Measurements from ENCODE around the gene HHAT.
"Not testable (repeated sequence)": the region's sequence is repeated elsewhere in the genome, so short reads cannot be mapped to it uniquely, and the experiment has no call there.

The HHAT gene

DNA sequence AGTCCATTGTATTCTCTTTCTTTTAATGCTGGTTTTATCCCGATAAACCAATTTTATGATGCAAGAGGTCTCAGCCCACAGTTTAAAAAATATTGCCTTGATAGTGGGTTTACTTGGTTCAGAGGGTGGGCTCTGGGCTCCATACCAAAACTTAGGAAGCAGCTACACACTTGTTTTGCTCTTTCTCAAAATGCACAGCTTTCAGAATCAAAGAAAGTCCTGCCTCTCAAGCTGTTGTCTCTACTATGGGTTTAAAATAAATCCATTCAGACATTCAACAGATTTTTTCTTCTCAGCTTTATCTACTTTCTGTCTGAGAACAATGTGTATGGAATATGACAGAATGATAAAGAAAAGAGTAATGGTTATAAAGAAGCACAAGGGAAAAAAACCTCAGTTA lies 14.8 kb upstream of the HHAT start:
- DNase-seq (ENCODE audit: low spot score) = no peak

GRCh38 chr1:210315529-210315928 lies 13.2 kb upstream of the HHAT start:
- no peak for DNase-seq (ENCODE audit: low spot score)

DNA sequence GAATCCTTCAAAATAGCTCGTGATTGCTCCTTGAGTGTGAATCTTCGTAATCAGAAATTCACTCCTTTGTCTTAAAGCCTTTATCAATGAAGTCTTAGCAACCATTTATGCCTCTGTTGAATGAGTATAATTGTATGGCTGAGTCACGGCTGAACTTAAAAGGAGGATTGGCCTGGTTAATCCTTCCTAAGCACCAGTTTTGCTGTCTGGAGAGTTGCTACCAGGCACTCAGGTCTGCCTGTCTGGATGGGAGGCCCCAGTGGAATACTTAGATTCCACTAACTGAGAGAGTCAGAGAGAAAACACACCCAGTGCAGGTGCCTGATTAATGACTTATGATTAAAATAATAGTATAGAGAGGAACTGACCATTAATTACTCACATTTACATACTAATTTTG lies 7.6 kb upstream of the HHAT start:
- no peak for DNase-seq (ENCODE audit: low spot score)

GRCh38 chr1:210321552-210321951 lies 7.2 kb upstream of the HHAT start:
- no peak for DNase-seq (ENCODE audit: low spot score)

DNA sequence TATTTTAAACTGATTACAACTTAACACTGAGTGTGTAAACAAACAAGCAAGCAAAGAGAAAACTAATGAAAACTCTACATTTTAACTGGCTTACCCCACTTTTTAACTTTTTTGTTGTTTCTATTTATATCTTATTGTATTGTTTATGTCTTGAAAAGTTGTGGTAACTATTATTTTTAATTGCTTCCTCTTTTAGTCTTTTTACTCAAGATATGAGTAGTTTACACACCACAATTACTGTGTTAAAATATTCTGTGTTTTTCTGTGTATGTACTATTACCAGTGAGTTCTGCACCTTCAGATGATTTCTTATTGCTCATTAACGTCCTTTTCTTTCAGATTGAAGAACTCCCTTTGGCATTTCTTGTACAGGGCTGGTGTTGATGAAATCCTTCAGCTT lies 4.7 kb upstream of the HHAT start:
- no peak for DNase-seq (ENCODE audit: low spot score)

DNA sequence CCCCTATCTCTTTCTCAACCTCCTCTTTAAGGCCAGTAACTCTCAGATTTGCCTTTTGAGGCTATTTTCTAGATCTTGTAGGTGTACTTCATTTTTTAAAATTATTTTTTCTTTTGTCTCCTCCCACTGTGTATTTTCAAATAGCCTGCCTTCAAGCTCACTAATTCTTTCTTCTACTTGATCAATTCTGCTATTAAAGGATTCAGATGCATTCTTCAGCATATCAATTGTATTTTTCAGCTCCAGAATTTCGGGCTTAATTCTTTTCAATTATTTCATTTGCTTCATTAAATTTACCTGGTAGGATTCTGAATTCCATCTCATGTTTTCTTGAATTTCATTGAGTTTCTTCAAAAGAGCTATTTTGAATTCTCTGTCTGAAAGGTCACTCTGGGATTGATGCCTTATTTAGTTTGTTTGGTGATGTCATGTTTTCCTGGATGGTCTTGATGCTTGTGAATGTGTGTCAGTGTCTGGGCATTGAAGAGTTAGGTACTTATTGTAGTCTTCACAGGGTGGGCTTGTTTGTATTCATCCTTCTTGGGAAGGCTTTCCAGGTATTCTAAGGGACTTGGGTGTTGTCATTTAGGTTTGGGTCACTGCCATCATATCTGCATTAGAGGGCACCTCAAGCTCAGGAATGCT lies 3.6 kb upstream of the HHAT start:
- DNase-seq (ENCODE audit: low spot score) = no peak

GRCh38 chr1:210328032-210328745 lies 513 bp upstream of the HHAT start:
- DNase-seq (ENCODE audit: low spot score) = no peak

GRCh38 chr1:210330279-210330866 lies 1.7 kb downstream of the HHAT start:
- no peak for DNase-seq (ENCODE audit: low spot score)

DNA sequence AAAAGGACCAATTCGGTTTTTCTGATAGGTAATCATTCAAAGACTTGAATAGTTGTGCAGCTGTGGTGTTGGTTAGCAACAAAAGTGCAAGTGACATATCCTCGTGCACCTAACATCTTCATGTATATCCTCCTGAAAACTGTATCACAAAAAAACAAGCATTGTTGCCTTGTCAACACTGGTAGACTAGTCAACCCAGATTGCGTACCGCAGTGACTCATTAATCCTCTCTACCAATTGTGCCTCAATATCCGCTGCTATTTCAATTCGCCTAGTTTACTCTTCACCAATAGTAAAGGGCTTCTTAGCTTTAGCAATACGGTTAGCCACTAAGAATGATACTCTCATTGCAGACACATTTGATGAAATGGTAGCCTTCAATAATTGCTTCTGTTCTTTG lies 3.5 kb downstream of the HHAT start:
- peak; percentile 81 for DNase-seq (ENCODE audit: low spot score)

GRCh38 chr1:210332719-210333398 lies 4.2 kb downstream of the HHAT start:
- peak; percentile 83 for DNase-seq (ENCODE audit: low spot score)

- DNase-seq (ENCODE audit: low spot score) = no peak
These were observed 6.3 kb downstream of the HHAT start for GRCh38 chr1:210335001-210335400.

- no peak for DNase-seq (ENCODE audit: low spot score)
These were observed 7.7 kb downstream of the HHAT start for GRCh38 chr1:210336362-210336761.

- DNase-seq (ENCODE audit: low spot score) = no peak
These were observed 10.8 kb downstream of the HHAT start for GRCh38 chr1:210339500-210339899.

GRCh38 chr1:210340311-210340710 lies 11.6 kb downstream of the HHAT start:
- no peak for DNase-seq (ENCODE audit: low spot score)

- peak; percentile 56 for DNase-seq (ENCODE audit: low spot score)
These were observed 12.1 kb downstream of the HHAT start for GRCh38 chr1:210340841-210341240.

DNA sequence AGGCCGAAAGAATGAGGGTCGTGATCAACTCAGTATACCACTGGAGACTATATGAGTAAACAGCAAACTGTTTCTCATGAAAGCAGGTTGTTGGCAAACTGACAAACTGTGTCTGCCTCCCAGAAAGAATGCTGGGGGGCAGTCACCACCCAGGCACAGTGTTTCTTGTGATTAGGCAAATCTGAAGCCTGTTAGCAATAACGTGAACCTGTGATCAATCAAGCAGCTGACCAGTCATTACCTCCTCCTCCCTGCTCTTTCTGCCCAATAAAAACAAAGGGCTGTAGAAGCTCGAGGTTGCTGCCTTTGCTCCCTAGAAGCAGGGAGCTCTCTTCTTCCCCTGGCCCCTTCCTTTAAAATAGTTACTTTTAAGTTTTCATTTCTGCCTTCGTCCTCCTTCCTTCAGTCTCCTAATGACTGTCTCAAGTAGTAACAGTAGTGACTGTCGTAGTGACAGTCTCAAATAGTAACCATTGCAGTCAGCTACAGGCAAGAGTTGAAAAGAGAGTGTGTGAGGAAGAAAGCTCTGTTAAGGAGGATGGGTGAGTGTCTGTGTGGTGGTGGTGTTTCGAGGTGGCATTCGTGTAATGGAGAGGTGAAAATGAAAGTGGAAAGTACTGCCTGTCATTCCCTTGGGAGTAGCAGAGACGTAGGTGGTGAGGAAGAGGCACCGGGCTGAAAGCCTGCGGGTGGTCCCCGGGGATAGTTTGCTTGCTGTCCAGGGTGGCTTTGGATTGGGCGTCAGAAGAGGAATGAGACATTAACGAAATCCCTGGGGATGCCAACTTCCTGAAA lies 14.5 kb downstream of the HHAT start:
- no peak for DNase-seq (ENCODE audit: low spot score)

DNA sequence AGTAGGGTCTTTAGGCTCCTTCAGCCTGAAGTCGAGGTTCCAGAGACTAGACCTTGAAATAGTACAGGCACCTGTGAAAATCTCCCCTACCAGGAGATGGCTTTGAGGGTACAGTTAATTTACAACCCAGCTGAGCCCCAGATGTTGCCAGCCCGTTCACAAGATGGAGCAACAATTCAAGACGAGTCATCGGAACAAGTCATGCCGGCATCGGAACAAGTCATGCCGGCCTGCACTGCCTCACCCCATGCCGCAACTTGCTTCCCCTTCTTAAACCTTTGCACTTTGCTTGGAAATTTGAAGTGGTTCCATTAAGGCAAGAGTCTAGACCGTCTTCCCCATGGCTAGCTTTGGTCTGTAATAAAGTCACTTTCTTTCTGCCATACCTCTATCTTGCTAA lies 16.0 kb downstream of the HHAT start:
- DNase-seq (ENCODE audit: low spot score) = no peak

DNA sequence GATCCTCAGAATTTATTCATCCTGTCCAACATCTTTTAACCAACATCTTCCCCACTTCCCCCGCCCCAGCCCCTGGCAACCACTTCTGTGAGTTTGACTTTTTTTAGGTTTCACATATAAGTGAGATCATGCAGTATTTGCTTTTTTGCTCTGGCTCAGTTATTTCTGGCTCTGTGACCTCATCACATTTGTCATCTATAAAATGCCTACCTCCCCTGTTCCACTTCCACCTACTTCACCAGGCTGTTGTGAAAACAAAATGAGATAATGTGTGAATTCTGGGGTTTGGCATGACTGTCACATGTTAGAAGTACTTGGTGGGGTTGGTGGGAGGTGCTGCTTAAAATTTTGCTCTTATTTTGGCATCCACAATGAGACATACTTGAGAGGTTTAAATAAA lies 18.4 kb downstream of the HHAT start:
- peak; percentile 24 for DNase-seq (ENCODE audit: low spot score)

GRCh38 chr1:210351496-210351895 lies 22.8 kb downstream of the HHAT start:
- DNase-seq (ENCODE audit: low spot score) = no peak

GRCh38 chr1:210352575-210352974 lies 23.9 kb downstream of the HHAT start:
- no peak for DNase-seq (ENCODE audit: low spot score)

DNA sequence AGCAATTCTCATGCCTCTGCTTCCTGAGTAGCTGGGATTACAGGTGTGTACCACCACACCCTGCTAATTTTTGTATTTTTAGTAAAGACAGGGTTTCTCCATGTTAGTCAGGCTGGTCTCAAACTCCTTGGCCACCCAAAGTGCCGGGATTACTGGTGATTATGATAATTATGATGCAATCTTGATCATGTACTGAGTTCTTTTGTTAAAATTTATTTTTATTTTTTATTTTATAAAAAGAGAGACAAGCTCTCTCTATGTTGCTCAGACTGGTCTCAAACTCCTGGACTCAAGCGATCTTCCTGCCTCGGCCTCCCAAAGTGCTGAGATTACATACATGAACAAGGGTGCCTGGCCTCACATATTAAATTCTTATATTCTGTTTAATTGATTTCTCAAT lies 25.6 kb downstream of the HHAT start:
- DNase-seq (ENCODE audit: low spot score) = not testable (repeated sequence)

GRCh38 chr1:210358626-210359025 lies 29.9 kb downstream of the HHAT start:
- no peak for DNase-seq (ENCODE audit: low spot score)

All from CD4-positive, alpha-beta T cell treated with Interleukin-2 at 100 ng/mL for 4 hours (primary cell).